Measurements from ENCODE around the gene SVEP1.

The SVEP1 gene

GRCh38 chr9:110545705-110546104 is 33.8 kb downstream of the SVEP1 start:
- TF ChIP-seq CREB5 (CRISPR knock-in tag; IDR thresholded peaks at IDR 0.05; ENCODE audit: low read depth) (no peak), BACH2 (CRISPR knock-in tag; IDR thresholded peaks at IDR 0.05; ENCODE audit: borderline replicate concordance) (no peak), ZNF8 (CRISPR knock-in tag; IDR thresholded peaks at IDR 0.05) (no peak), ZNF70 (CRISPR knock-in tag; IDR thresholded peaks at IDR 0.05) (no peak), CSDC2 (CRISPR knock-in tag; IDR thresholded peaks at IDR 0.05) (no peak), RARB (CRISPR knock-in tag; IDR thresholded peaks at IDR 0.05) (no peak)
- ATAC-seq, result no peak

- TF ChIP-seq ZNF565 (CRISPR knock-in tag; conservative IDR thresholded peaks at IDR 0.05; ENCODE audit: low read depth) (no peak), ISL1 (CRISPR knock-in tag; IDR thresholded peaks at IDR 0.05) (no peak), ZNF8 (CRISPR knock-in tag; IDR thresholded peaks at IDR 0.05) (no peak), CSRNP3 (CRISPR knock-in tag; IDR thresholded peaks at IDR 0.05) (no peak), ZFP3 (CRISPR knock-in tag; IDR thresholded peaks at IDR 0.05) (no peak)
- ATAC-seq, result no peak
Observed at GRCh38 chr9:110543631-110544051, 35.9 kb downstream of the SVEP1 start.

- TF ChIP-seq ZNF565 (CRISPR knock-in tag; conservative IDR thresholded peaks at IDR 0.05; ENCODE audit: low read depth) (no peak), ESRRG (CRISPR knock-in tag; IDR thresholded peaks at IDR 0.05) (no peak), TSHZ2 (CRISPR knock-in tag; IDR thresholded peaks at IDR 0.05) (no peak), TCF4 (CRISPR knock-in tag; IDR thresholded peaks at IDR 0.05; ENCODE audit: borderline replicate concordance) (no peak), CSRNP3 (CRISPR knock-in tag; IDR thresholded peaks at IDR 0.05) (no peak), ZNF8 (CRISPR knock-in tag; IDR thresholded peaks at IDR 0.05) (no peak), PPARA (CRISPR knock-in tag; IDR thresholded peaks at IDR 0.05; ENCODE audit: borderline replicate concordance) (no peak), ZNF70 (CRISPR knock-in tag; IDR thresholded peaks at IDR 0.05) (no peak), SNAI2 (CRISPR knock-in tag; IDR thresholded peaks at IDR 0.05) (no peak), CREB5 (CRISPR knock-in tag; IDR thresholded peaks at IDR 0.05; ENCODE audit: low read depth) (no peak), BACH2 (CRISPR knock-in tag; IDR thresholded peaks at IDR 0.05; ENCODE audit: borderline replicate concordance) (no peak), ISL1 (CRISPR knock-in tag; IDR thresholded peaks at IDR 0.05) (no peak), ZFP3 (CRISPR knock-in tag; IDR thresholded peaks at IDR 0.05) (no peak), ARNTL (CRISPR knock-in tag; IDR thresholded peaks at IDR 0.05; ENCODE audit: borderline replicate concordance, low read depth) (no peak), ZC3H10 (CRISPR knock-in tag; IDR thresholded peaks at IDR 0.05) (no peak)
- no peak for ATAC-seq
Observed at GRCh38 chr9:110541950-110542349, 37.6 kb downstream of the SVEP1 start.

- no peak for TF ChIP-seq ARNTL (CRISPR knock-in tag; IDR thresholded peaks at IDR 0.05; ENCODE audit: borderline replicate concordance, low read depth)
- 0 out of 2 replicates have a peak, but pooled peaks have one; percentile 10 for TF ChIP-seq ISL1 (CRISPR knock-in tag; IDR thresholded peaks at IDR 0.05)
- no peak for ATAC-seq
Observed at GRCh38 chr9:110538647-110539041, 40.9 kb downstream of the SVEP1 start.

All from SK-N-SH treated with all-trans-retinoic acid at 6 μM for 48 hours (cell line).